Activated CD8-positive, alpha-beta T cell treated with anti-CD3 and anti-CD28 coated beads for 36 hours (primary cell): ENCODE measurements around the gene MVB12B. TPM values are rescaled to one million over a fixed set of nuclear protein-coding genes. Genes with fewer than 3 reads are reported as not detected.

ENCODE experiments used
- ATAC-seq: fragments of 200-7000 bp; cut with Tn5 transposase; one replicate; pipeline ENCODE4 v1.10.0; 2021; ENCODE audit warnings: mild to moderate bottlenecking, moderate library complexity
- CTCF ChIA-PET: fragments of 350-600 bp; sonication (Branson Sonifier 250); formaldehyde crosslinking; loops from one replicate; lab custom pipeline; 2021; ENCODE audit warnings: antibody characterized with exemption; lab: Charles Lee
- POLR2A ChIA-PET: fragments of 350-600 bp; sonication (Branson Sonifier 250); formaldehyde crosslinking; loops from one replicate; lab custom pipeline; 2021; ENCODE audit warnings: antibody characterized with exemption; lab: Charles Lee
- DNase-seq: peaks from one replicate; pipeline ENCODE4 v3.0.0-alpha.2; 2020
- H3K27ac Mint-ChIP-seq: one replicate; pipeline ENCODE4 v1.8.0; 2021; ENCODE audit warnings: mild to moderate bottlenecking, mixed read lengths
- H3K27me3 Mint-ChIP-seq: one replicate; pipeline ENCODE4 v1.8.0; 2021; ENCODE audit warnings: mixed read lengths
- H3K36me3 Mint-ChIP-seq: one replicate; pipeline ENCODE4 v1.8.0; 2021; ENCODE audit warnings: low read depth, mixed read lengths
- H3K4me1 Mint-ChIP-seq: one replicate; pipeline ENCODE4 v1.8.0; 2021; ENCODE audit warnings: low read depth, mixed read lengths
- H3K4me3 Mint-ChIP-seq: one replicate; pipeline ENCODE4 v1.8.0; 2021; ENCODE audit warnings: mild to moderate bottlenecking, moderate library complexity, mixed read lengths
- H3K9me3 Mint-ChIP-seq: one replicate; pipeline ENCODE4 v1.8.0; 2021; ENCODE audit warnings: mixed read lengths
- intact Hi-C: fragments of 100-400 bp; cut with micrococcal nuclease; formaldehyde crosslinking; loops from one replicate; pipeline ENCODE4 v1.10.0; 2022
- total RNA-seq, 2 experiments: library from RNA; stranded (reverse); gene quantifications; one replicate each; pipeline ENCODE4 v1.2.3, GENCODE V29; 2021
- TF ChIP-seq, protein P1 (sequence below): fragments of 200-600 bp; IDR thresholded peaks from one replicate; pipeline ENCODE4 v1.8.0; 2022; ENCODE audit warnings: antibody characterized with exemption, mild to moderate bottlenecking

Gene MVB12B
- total RNA-seq, 2 experiments from 2014 or later = 6.4 to 6.6 TPM

DNA sequence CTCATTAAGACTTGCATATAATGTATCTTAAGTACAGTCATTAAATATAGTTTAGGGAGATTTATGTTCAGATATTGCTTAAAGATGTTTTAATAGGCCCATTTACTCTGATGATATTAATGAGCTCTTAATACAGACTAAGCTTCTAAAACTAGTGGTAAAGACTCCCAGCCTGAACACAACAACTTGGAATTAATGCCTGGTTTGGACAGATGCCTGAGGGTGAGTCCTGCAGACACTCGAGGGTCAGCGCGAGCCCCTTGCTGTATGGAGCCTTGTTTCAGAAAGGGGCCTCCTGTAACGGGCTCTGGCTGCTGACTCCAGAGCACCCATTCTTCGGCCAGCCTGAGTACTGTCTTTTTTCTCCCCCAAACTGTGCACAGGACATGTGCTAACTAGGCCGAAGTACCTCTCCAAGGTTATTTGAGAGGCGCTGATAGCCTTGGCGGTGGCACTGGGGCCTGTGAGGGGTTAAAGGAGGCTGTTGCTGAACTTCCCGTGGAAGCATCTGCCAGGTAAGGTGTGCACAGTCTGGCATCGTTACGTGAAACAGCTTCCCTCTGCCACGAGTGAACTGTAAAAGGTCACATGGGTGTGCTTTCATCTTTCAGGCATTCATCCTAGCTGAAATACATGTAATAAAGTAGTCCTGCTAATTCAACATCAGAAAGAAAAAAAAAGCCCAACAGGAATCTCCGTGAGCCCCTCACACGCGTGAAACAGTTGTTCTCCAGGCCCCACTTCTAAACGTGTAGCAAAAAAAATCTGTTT is 113.4 kb downstream of the MVB12B start:
- H3K36me3 Mint-ChIP-seq = peaks cover 2% of the 10 kb centered on the region
- TF ChIP-seq, protein P1, sequence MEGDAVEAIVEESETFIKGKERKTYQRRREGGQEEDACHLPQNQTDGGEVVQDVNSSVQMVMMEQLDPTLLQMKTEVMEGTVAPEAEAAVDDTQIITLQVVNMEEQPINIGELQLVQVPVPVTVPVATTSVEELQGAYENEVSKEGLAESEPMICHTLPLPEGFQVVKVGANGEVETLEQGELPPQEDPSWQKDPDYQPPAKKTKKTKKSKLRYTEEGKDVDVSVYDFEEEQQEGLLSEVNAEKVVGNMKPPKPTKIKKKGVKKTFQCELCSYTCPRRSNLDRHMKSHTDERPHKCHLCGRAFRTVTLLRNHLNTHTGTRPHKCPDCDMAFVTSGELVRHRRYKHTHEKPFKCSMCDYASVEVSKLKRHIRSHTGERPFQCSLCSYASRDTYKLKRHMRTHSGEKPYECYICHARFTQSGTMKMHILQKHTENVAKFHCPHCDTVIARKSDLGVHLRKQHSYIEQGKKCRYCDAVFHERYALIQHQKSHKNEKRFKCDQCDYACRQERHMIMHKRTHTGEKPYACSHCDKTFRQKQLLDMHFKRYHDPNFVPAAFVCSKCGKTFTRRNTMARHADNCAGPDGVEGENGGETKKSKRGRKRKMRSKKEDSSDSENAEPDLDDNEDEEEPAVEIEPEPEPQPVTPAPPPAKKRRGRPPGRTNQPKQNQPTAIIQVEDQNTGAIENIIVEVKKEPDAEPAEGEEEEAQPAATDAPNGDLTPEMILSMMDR = no peak
- H3K27me3 Mint-ChIP-seq = no peaks in the 10 kb centered on the region
- no peak overlapping the region for H3K4me3 Mint-ChIP-seq
- DNase-seq = no peak
- H3K4me1 Mint-ChIP-seq = peaks cover 23% of the 10 kb centered on the region
- POLR2A ChIA-PET = no interaction called here
- H3K27ac Mint-ChIP-seq = no peak overlapping the region
- CTCF ChIA-PET = interaction anchor here (0.7 to 3.2 kb wide), 5 partner anchors 29 to 59 kb away, joined by 3 to 10 read pairs (median 3); no protein-coding TSS in a partner anchor
- no peaks in the 10 kb centered on the region for H3K9me3 Mint-ChIP-seq
- no peak for ATAC-seq
- intact Hi-C loops = no loop called here

DNA sequence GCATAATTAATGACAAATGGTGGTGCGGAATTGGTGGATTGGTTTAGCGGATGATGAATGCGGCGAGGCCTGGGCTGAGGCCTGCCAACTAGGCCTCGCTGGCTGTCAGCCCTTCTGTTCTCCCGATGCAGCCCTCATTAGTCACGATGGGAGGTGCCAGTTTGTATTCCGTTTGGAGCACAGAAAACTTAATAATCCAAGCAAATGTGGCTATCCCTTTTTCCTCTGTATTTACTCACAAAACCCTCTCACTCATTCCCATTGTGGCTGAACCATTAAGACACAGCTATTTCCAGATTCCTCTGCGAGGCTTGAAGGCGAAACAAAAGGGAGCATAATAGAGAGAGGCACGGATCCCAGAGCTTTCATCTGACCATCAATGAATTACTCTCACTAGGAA is 114.3 kb downstream of the MVB12B start:
- ATAC-seq (no peak), DNase-seq (no peak)
- no peak overlapping the region for H3K27ac Mint-ChIP-seq
- H3K4me1 Mint-ChIP-seq = peaks cover 25% of the 10 kb centered on the region
- intact Hi-C loops = no loop called here
- H3K9me3 Mint-ChIP-seq = no peaks in the 10 kb centered on the region
- no peaks in the 10 kb centered on the region for H3K27me3 Mint-ChIP-seq
- no peak overlapping the region for H3K4me3 Mint-ChIP-seq
- TF ChIP-seq, protein P1 = no peak
- ChIA-PET CTCF (interaction anchor here (1.3 to 3.2 kb wide), 2 partner anchors 43 to 51 kb away, joined by 5 to 10 read pairs; no protein-coding TSS in a partner anchor), POLR2A (no interaction called here)
- H3K36me3 Mint-ChIP-seq = peaks cover 2% of the 10 kb centered on the region

DNA sequence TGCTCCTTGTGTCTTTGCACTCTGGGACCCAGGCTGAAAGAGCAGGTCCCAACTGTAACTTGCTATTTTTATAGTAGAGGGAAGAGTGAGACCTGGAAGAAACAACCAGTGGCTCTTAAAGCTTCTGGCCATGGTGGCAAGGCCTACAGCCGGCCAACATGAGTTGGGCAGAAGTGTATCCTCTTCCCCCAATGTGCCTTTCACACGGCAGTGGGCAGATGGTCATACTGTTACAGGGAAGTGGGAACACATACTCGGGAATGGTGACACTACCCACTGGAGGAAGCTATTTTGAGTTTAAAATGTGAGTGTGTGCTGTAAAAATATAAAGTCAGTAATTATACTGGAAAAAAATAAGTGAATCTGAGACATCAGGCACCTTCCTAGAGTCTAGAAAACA is 116.0 kb downstream of the MVB12B start:
- CTCF ChIA-PET = interaction anchor here (0.7 to 3.2 kb wide), 5 partner anchors 44 to 140 kb away, joined by 3 to 10 read pairs (median 3); no protein-coding TSS in a partner anchor
- no peak overlapping the region for H3K4me3 Mint-ChIP-seq
- TF ChIP-seq, protein P1 = no peak
- H3K36me3 Mint-ChIP-seq = peaks cover 2% of the 10 kb centered on the region
- intact Hi-C loops = no loop called here
- H3K27me3 Mint-ChIP-seq = no peaks in the 10 kb centered on the region
- POLR2A ChIA-PET = no interaction called here
- no peaks in the 10 kb centered on the region for H3K9me3 Mint-ChIP-seq
- H3K27ac Mint-ChIP-seq = no peak overlapping the region
- DNase-seq = no peak
- no peak for ATAC-seq
- H3K4me1 Mint-ChIP-seq = peaks cover 25% of the 10 kb centered on the region

DNA sequence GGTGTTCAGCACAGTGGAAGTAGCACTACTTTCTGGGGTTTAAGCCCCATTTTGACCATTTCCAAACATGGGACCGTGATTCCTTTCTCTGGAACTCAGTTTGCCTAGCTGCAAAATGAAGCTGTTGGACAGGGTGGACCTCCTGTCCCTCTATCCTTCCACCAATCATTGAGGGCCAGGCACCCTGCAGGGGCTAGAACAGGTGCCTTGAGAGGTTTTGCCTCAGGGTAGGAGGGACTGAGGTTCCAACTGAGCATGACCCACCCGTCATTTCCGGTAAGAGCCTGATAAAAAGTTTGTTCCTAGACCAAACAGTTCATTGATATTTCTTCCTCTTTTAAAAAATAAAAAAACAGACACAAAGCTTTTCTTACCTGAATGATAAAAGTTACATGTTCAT is 116.5 kb downstream of the MVB12B start:
- DNase-seq = no peak
- Mint-ChIP-seq H3K36me3 (peaks cover 2% of the 10 kb centered on the region), H3K27ac (no peak overlapping the region), H3K9me3 (no peaks in the 10 kb centered on the region), H3K4me3 (no peak overlapping the region), H3K27me3 (no peaks in the 10 kb centered on the region), H3K4me1 (peaks cover 25% of the 10 kb centered on the region)
- ChIA-PET POLR2A (no interaction called here), CTCF (interaction anchor here (1.0 to 3.2 kb wide), 4 partner anchors 45 to 115 kb away, joined by 3 to 10 read pairs (median 4); no protein-coding TSS in a partner anchor)
- intact Hi-C loops = no loop called here
- TF ChIP-seq, protein P1 = no peak
- no peak for ATAC-seq

DNA sequence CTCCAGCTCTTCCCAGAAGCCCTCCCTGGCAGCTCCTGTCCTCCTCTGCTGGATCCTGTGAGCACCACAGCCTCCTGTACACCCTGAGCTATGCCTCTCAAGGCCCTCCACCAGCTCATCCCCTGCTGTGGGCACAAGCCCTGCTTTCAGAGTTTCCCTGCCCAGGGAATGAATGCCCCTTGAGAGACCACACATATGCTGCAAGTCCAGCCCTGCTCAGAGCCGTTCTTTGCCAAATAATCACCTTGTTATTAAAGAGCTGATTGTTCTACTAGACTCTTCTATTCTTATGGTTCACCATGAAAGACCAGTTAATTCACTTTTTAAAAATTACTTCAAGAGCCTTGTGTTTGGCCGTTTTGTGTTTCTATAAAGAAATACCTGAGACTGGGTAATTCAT is 121.5 kb downstream of the MVB12B start:
- Mint-ChIP-seq H3K4me3 (no peak overlapping the region), H3K27ac (no peak overlapping the region), H3K4me1 (peaks cover 11% of the 10 kb centered on the region), H3K27me3 (no peaks in the 10 kb centered on the region), H3K9me3 (no peaks in the 10 kb centered on the region), H3K36me3 (no peaks in the 10 kb centered on the region)
- ChIA-PET POLR2A (no interaction called here), CTCF (interaction anchor here (0.6 to 1.2 kb wide), 5 partner anchors 26 to 52 kb away, joined by 3 read pairs; no protein-coding TSS in a partner anchor)
- ATAC-seq = no peak
- intact Hi-C loops = no loop called here
- TF ChIP-seq, protein P1 = no peak
- no peak for DNase-seq
